ENCODE data around the gene ZBTB38.

DNA sequence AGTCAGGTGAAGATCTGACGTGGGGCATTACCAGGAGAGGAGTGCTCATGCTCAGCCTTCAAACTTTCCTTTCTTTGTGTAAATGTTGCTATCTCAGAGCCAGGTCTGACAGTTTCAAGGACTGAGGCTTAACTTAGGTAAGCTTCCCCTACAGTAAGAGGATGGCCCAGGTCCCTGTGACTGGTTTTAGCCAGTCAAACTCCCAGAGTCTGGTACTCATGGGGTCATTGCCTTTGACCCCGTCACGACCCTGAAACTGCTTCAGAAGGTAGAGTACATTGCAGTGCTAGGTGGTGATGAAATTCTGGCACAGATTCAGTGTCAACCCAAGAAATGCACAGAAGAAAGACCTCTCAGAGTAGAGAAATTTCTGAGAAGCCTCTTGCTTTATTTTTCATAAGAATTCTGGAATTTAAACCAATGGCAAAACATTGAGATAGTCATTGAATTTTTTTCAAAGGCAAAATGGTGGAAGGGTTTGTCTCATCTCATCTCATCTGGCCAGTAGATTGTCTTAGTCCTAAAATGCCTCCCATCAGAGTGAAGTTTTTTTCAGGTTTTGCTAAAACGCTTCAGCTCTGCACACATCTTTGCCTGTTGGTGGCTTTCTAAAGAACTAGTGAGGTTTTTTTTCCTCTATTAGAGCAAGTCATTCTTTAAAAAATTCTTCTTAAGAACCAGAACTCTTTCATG is 23.1 kb downstream of the ZBTB38 start:
- TF ChIP-seq, protein P1, sequence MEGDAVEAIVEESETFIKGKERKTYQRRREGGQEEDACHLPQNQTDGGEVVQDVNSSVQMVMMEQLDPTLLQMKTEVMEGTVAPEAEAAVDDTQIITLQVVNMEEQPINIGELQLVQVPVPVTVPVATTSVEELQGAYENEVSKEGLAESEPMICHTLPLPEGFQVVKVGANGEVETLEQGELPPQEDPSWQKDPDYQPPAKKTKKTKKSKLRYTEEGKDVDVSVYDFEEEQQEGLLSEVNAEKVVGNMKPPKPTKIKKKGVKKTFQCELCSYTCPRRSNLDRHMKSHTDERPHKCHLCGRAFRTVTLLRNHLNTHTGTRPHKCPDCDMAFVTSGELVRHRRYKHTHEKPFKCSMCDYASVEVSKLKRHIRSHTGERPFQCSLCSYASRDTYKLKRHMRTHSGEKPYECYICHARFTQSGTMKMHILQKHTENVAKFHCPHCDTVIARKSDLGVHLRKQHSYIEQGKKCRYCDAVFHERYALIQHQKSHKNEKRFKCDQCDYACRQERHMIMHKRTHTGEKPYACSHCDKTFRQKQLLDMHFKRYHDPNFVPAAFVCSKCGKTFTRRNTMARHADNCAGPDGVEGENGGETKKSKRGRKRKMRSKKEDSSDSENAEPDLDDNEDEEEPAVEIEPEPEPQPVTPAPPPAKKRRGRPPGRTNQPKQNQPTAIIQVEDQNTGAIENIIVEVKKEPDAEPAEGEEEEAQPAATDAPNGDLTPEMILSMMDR (IDR thresholded peaks at IDR 0.05 in 4 of 5, conservative IDR thresholded peaks at IDR 0.05 in 1 of 5), result no peak
- no peak for TF ChIP-seq POLR2A (IDR thresholded peaks at IDR 0.05)
